GM21737 (cell line): Measurements from ENCODE around the gene INPP1.

Experiments
- ATAC-seq: cut with Tn5 transposase; IDR thresholded peaks from one replicate; pipeline ENCODE4 v1.9.1; 2021; ENCODE audit warnings: mild to moderate bottlenecking, moderate library complexity; ENCODE audit not compliant: unreplicated experiment

Gene INPP1

GRCh38 chr2:190360965-190361364 is 17.6 kb downstream of the INPP1 start:
- ATAC-seq = no peak

- no peak for ATAC-seq
Measured at GRCh38 chr2:190361572-190361971, 18.2 kb downstream of the INPP1 start.

GRCh38 chr2:190362894-190363293 is 19.5 kb downstream of the INPP1 start:
- ATAC-seq = no peak

DNA sequence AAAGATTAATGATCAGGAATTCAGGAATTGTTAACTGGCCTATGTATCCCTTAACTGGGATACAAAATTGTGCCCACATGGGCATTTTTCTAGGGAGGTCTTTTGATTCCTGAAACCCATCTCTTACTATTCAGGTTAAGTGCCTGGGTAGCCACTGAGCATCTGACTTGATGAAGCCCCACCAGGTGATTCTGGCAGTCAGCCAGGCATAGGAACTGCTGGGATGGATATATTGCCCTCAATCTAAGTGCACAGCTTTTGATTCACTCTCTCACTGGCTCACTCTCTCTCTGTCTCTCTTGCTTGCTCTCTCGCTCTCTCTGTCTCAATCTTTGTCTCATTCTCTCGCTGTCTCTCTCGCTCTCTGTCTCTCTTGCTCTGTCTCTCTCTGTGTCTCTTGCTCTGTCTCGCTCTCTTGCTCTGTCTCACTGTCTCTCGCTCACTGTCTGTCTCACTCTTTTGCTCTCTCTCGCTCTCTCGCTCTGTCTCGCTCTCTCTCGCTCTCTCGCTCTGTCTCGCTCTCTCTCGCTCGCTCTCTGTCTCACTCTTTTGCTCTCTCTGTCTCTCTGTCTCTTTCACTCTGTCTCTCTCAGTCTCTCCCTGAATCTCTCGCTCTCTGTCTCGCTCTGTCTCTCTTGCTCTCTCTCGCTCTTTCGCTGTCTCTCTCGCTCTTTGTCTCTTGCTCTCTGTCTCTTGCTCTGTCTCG is 22.3 kb downstream of the INPP1 start:
- ATAC-seq = no peak

DNA sequence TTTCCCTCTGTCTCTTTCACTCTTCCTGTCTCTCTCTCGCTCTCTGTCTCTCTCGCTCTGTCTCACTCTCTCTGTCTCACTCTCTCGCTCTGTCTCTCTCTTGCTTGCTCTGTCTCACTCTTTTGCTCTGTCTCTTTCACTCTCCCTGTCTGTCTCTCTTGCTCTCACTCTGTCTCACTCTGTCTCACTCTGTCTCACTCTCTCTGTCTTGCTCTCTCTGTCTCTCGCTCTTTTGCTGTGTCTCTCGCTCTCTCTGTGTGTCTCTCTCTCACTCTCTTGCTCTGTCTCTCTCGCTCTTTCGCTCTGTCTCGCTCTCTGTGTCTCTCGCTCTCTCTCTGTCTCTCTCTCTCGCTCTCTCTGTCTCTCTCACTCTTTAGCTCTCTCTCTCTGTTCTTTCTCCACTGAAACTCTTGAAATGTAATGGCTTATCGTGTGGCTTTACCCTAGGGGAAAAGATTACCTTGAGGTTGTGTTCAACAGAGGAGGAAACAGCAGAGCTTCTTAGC is 22.9 kb downstream of the INPP1 start:
- no peak for ATAC-seq

GRCh38 chr2:190367091-190367490 is 23.7 kb downstream of the INPP1 start:
- ATAC-seq = no peak

GRCh38 chr2:190369635-190370034 is 26.2 kb downstream of the INPP1 start:
- ATAC-seq = no peak

- ATAC-seq = no peak
Measured at GRCh38 chr2:190376083-190376482, 32.7 kb downstream of the INPP1 start.

- no peak for ATAC-seq
Measured at GRCh38 chr2:190376591-190377245, 33.3 kb downstream of the INPP1 start.

GRCh38 chr2:190378880-190379237 is 35.5 kb downstream of the INPP1 start:
- ATAC-seq = no peak

- ATAC-seq = no peak
Measured at GRCh38 chr2:190379249-190379964, 36.0 kb downstream of the INPP1 start.

- no peak for ATAC-seq
Measured at GRCh38 chr2:190380962-190381412, 37.6 kb downstream of the INPP1 start.

- ATAC-seq = peak; percentile 64
Measured at GRCh38 chr2:190382851-190383250, 39.5 kb downstream of the INPP1 start.

DNA sequence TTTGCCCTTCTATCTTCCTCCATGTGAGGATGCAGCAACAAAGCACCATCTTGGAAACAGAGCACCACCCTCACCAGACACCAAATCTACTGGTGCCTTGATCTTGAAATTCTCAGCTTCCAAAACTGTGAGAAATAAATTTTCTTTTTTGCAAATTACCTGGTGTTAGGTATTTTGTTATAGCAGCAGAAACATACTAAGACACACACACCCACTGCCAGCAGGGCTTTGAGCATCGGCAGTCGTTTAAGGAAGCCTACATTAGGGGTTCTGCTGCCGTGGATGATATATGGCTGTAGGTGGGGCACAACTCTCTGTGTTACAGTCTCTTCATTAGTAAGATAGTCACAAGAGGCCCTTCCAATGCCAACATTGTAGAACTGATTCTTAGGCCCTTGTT is 44.0 kb downstream of the INPP1 start:
- ATAC-seq = no peak

GRCh38 chr2:190396271-190396670 is 52.9 kb downstream of the INPP1 start:
- no peak for ATAC-seq

- no peak for ATAC-seq
Measured at GRCh38 chr2:190402986-190403603, 59.7 kb downstream of the INPP1 start.

GRCh38 chr2:190404487-190404886 is 61.1 kb downstream of the INPP1 start:
- no peak for ATAC-seq

DNA sequence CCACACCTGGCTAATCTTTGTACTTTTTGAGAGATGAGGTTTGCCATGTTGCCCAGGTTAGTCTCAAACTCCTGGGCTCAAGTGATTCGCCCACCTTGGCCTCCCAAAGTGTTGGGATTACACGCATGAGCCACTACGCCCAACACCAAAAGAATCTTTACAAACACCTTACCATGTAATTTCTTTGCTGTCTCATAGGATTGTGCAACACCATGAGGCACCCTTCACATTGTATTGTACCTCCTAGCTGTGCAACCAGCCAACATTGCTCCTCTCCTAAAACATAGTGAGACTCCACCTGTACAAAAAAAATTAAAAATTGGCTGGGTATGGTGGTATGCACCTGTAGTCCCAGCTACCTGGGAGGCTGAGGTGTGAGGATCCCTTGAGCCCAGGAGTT is 61.7 kb downstream of the INPP1 start:
- no peak for ATAC-seq

- ATAC-seq = no peak
Measured at GRCh38 chr2:190405995-190406394, 62.6 kb downstream of the INPP1 start.

GRCh38 chr2:190406805-190407204 is 63.4 kb downstream of the INPP1 start:
- no peak for ATAC-seq

GRCh38 chr2:190407246-190407661 is 63.9 kb downstream of the INPP1 start:
- no peak for ATAC-seq
